IPS-18c (cell line): Measurements from ENCODE around the gene MIER2.
"Not testable (repeated sequence)": the region's sequence is repeated elsewhere in the genome, so short reads cannot be mapped to it uniquely, and the experiment has no call there.

Experiments
- H3K4me3 ChIP-seq: 2 replicates; pipeline ENCODE4 v1.7.0; 2013; ENCODE audit warnings: low read depth, mild to moderate bottlenecking, low read length, moderate library complexity; ENCODE audit not compliant: insufficient read depth
- H3K9me3 ChIP-seq: one replicate; pipeline ENCODE4 v1.6.1; 2013; ENCODE audit warnings: mild to moderate bottlenecking, low read length, moderate library complexity; ENCODE audit not compliant: control insufficient read depth, insufficient read depth

The MIER2 gene

DNA sequence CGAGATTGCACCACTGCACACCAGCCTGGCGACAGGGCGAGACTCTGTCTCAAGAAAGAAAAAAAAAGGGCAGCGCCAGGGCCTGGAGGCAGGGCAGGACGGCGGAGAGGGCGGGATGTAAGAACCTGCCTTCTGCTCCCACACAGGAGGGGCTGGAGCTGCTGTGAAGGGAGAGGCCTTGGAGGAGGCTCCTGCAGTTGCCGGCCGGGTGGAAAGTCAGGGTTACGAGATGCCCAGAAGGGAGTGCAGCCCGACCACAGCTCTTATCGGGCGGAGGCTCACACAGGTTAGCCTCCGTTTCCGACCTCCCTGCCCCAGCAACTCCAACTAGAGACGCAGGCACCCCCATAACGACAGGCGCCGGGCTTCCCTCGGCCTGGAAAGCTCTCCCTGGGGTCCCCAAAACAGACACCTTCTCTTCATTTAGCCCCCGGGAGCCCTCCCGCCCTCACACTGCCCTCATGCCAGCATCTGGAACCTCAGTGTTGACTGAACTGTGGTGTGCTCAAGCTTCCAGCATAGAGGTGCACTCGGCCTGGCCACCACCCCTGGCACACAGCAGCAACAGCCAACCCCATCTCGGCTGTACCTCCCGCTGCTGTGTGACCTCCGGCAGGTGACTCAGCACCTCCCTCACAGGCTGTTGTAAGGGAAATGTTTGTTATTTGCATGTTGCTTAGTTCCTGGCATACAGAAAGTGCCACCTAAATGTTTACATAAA, 54.8 kb downstream of the MIER2 start:
- Histone ChIP-seq H3K9me3 (peaks cover 3% of the 10 kb centered on the region), H3K4me3 (peak overlapping the region; percentile 45; the same call in 1 of the 2 replicates)

- H3K4me3 ChIP-seq = no peak overlapping the region
Measured at GRCh38 chr19:288911-289310, 55.7 kb downstream of the MIER2 start.

DNA sequence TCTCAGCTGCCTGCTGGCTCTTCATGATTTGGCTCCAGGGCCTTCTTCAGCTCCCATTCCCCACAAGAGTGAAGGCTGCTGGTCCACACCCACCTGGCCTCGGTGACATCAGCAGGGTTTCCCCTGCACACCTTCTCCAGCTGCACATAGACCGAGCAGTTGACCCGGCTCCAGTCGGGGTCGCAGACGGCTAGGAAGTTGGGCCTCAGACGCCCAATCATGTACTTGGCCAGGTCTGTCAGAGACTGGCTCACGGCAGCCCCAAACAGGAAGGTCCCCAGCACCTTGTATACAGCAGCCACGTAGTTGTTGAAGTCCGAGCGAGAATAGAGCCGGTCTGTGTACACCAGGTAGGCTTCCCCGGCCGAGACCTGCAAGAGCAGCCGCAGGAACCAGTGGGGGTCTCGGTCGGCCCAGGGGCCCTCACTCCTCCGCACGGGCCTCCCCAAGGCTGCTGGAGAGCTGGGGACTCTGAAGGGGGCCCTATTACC, 57.2 kb downstream of the MIER2 start:
- Histone ChIP-seq H3K4me3 (no peak overlapping the region), H3K9me3 (no peaks in the 10 kb centered on the region)

More at GRCh38 chr19:288911-289310, 55.7 kb downstream of the MIER2 start:
- H3K9me3 ChIP-seq = peaks cover 3% of the 10 kb centered on the region

DNA sequence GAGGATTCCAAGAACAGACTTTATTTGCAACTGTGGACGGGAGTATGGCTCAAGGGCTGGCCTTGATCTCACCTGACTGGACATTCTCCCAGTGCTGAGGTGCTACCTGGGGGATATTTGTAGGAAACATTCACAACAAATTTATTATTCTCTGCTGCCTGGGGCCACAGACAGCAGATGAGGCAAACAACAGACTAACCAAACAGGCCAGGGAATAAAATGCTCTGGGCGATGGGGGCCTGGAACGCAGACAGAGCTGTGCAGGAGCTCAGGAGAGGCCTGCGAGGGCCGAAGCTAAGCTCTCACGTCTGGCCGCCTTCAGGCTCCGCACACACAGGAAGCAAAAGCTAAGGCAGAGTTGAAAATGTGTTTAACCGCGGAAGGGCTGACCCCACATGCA, 61.2 kb downstream of the MIER2 start:
- no peaks in the 10 kb centered on the region for H3K9me3 ChIP-seq
- H3K4me3 ChIP-seq = no peak overlapping the region

GRCh38 chr19:282501-282900, 62.1 kb downstream of the MIER2 start:
- Histone ChIP-seq H3K9me3 (no peaks in the 10 kb centered on the region), H3K4me3 (no peak overlapping the region)

GRCh38 chr19:281992-282391, 62.6 kb downstream of the MIER2 start:
- Histone ChIP-seq H3K9me3 (no peaks in the 10 kb centered on the region), H3K4me3 (no peak overlapping the region)

DNA sequence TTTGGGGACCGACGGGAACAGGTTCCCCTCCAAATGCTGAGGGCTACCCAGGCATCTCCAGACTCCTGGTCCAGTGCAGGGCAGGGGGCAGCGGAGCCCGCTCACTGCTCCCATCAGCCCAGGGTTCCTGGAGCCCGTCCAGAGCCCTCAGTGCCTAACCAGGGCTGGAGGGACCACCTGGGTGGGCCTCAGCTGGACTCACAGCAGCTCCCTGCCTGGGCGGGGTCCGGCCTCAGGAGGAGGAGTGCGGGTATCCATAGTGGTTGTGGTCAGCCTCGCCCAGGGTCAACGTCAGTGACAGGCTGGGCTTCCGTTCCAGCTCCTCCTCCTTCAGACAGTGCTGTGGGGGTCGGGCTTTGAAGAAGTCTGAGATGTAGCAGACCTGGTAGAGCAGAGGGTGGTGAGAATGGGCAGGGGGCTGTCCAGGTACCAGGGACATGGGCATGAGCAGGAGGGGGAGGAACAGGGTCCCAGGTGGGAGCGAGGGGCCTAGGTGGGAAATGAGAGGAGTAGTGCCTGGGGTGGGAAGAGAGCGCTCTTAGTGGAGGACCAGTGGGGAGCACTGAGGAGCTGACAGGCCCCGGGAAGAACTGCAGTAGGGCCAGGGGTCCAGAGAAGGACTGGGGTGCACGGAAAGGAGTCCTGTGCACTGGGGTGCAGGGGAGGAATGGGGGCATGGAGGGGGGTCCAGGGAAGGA, 63.3 kb downstream of the MIER2 start:
- Histone ChIP-seq H3K4me3 (no peak overlapping the region), H3K9me3 (no peaks in the 10 kb centered on the region)

- no peaks in the 10 kb centered on the region for H3K9me3 ChIP-seq
- H3K4me3 ChIP-seq = peak overlapping the region; percentile 3; the same call in 1 of the 2 replicates
Measured at GRCh38 chr19:280541-281009, 64.0 kb downstream of the MIER2 start.

DNA sequence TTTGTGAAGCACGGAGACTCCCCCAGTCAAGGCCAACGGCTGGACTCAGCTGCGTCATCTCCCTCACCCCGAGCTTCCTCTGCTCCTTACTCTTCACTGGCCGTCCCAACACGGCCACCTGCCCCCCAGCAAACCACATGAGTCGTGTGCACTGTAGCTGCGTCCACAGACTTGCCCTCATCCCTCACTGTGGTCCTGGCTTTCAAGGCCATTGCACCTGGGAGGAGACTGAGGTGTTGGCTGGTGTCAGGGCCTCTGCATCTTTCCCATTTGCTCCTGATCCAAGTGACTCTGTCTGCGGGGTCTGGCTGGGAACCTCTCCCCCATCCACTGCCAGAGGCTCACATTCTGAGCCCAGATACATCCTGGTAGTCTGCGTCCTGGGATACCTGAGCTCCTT, 64.9 kb downstream of the MIER2 start:
- Histone ChIP-seq H3K4me3 (no peak overlapping the region), H3K9me3 (no peaks in the 10 kb centered on the region)

DNA sequence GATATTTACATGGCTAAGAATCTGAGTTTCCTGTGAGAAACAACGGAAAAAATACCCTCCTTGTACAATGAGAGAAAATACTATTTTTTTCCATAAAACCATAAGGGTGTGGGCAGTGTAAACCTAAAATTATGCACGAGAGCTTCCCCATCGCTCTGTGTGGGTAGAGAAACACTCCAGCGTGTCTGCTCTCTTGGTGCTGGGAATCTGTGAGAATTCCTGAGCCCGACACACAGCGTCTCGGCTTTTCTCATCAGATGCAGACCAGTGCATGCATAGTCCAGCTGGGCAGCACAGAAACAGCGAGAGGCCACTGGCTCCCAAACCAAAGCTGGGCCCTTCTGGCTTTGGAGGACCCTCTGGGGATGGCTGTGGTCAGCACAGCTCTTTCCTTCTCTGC, 65.4 kb downstream of the MIER2 start:
- H3K9me3 ChIP-seq = no peaks in the 10 kb centered on the region
- no peak overlapping the region for H3K4me3 ChIP-seq

- Histone ChIP-seq H3K9me3 (no peaks in the 10 kb centered on the region), H3K4me3 (no peak overlapping the region)
Measured at GRCh38 chr19:277581-278165, 66.9 kb downstream of the MIER2 start.

- Histone ChIP-seq H3K4me3 (no peak overlapping the region), H3K9me3 (no peaks in the 10 kb centered on the region)
Measured at GRCh38 chr19:277131-277530, 67.5 kb downstream of the MIER2 start.

- Histone ChIP-seq H3K4me3 (no peak overlapping the region), H3K9me3 (no peaks in the 10 kb centered on the region)
Measured at GRCh38 chr19:275958-276646, 68.5 kb downstream of the MIER2 start.

DNA sequence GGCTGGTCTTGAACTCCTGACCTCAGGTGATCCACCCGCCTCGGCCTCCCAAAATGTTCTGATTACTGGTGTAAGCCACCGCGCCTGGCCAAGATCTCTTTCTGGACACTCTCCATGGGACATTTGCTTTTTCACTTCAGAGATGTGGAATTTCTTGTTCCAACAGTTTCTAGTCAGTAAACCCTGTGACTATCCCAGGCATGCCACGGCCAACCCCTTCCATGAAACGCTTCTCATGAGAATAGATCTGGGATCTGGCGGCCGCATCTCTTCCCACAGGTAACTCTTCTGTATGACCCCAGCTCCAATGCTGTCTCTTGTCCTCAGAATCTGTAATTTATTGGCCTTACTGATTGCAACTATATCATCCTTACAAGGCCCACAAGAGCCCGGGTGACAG, 69.6 kb downstream of the MIER2 start:
- Histone ChIP-seq H3K4me3 (no peak overlapping the region), H3K9me3 (no peaks in the 10 kb centered on the region)

- Histone ChIP-seq H3K4me3 (no peak overlapping the region), H3K9me3 (no peaks in the 10 kb centered on the region)
Measured at GRCh38 chr19:273393-273792, 71.2 kb downstream of the MIER2 start.

- no peaks in the 10 kb centered on the region for H3K9me3 ChIP-seq
Measured at GRCh38 chr19:271856-272255, 72.7 kb downstream of the MIER2 start.

GRCh38 chr19:270766-271318, 73.8 kb downstream of the MIER2 start:
- not testable (repeated sequence) for H3K4me3 ChIP-seq, H3K9me3 ChIP-seq

More at GRCh38 chr19:271856-272255, 72.7 kb downstream of the MIER2 start:
- no peak overlapping the region for H3K4me3 ChIP-seq
